Activated CD4-positive, alpha-beta T cell treated with anti-CD3 and anti-CD28 coated beads, Interleukin-2, amount 10 ng/mL, durations not matched to agents 7 days and 5 days (primary cell): ENCODE measurements around the gene PRICKLE3. TPM values are rescaled to one million over a fixed set of nuclear protein-coding genes. Genes with fewer than 3 reads are reported as not detected.

Source experiments
- CTCF ChIA-PET: fragments of 350-600 bp; sonication (Branson Sonifier 250); formaldehyde crosslinking; loops from one replicate; lab custom pipeline; 2021; ENCODE audit warnings: antibody characterized with exemption; lab: Charles Lee
- POLR2A ChIA-PET: fragments of 350-600 bp; sonication (Branson Sonifier 250); formaldehyde crosslinking; loops from one replicate; lab custom pipeline; 2021; ENCODE audit warnings: antibody characterized with exemption; lab: Charles Lee
- DNase-seq: peaks from one replicate; pipeline ENCODE4 v3.0.0-alpha.2; 2020
- H3K27ac Mint-ChIP-seq: one replicate; pipeline ENCODE4 v1.8.0; 2021; ENCODE audit warnings: mild to moderate bottlenecking, moderate library complexity, mixed read lengths
- H3K27me3 Mint-ChIP-seq: one replicate; pipeline ENCODE4 v1.8.0; 2021; ENCODE audit warnings: mixed read lengths
- H3K36me3 Mint-ChIP-seq: one replicate; pipeline ENCODE4 v1.8.0; 2021; ENCODE audit warnings: low read depth, mixed read lengths
- H3K4me1 Mint-ChIP-seq: one replicate; pipeline ENCODE4 v1.8.0; 2021; ENCODE audit warnings: mixed read lengths
- H3K4me3 Mint-ChIP-seq: one replicate; pipeline ENCODE4 v1.8.0; 2021; ENCODE audit warnings: mild to moderate bottlenecking, moderate library complexity, mixed read lengths
- H3K9me3 Mint-ChIP-seq: one replicate; pipeline ENCODE4 v1.8.0; 2021; ENCODE audit warnings: mixed read lengths
- total RNA-seq, 2 experiments: library from RNA; stranded (reverse); gene quantifications; one replicate each; pipeline ENCODE4 v1.2.3, GENCODE V29; 2021

The PRICKLE3 gene
- total RNA-seq, 2 experiments from 2014 or later = 13.7 to 17.6 TPM

DNA sequence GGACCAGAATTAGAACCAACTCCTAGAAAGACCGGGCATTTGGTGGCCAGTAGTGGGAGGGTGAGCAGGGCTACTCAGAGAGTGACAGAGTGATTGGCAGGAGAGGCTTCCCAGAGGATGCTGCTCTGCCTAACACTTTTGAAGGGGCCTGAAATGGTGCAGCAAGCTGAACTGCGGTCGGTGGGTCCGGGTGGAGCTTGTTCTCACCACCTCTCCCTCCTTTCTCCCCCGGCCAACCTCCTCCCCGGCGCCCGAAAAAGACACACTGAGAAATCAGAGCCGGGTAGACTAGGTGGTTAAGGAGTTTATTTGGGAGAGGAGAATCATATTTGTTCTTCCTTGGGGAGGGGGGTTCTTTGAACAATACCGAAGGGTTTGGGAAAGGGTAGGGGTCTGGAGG is 1.4 kb upstream of the PRICKLE3 start:
- H3K4me3 Mint-ChIP-seq = no peak overlapping the region
- no peaks in the 10 kb centered on the region for H3K27me3 Mint-ChIP-seq
- H3K36me3 Mint-ChIP-seq = peaks cover 3% of the 10 kb centered on the region
- POLR2A ChIA-PET = no interaction called here
- CTCF ChIA-PET = interaction anchor here (1.2 kb wide), 1 partner anchor 10 kb away, joined by 3 read pairs; no protein-coding TSS in a partner anchor
- no peak for DNase-seq
- H3K4me1 Mint-ChIP-seq = peaks cover 41% of the 10 kb centered on the region
- no peaks in the 10 kb centered on the region for H3K9me3 Mint-ChIP-seq
- no peak overlapping the region for H3K27ac Mint-ChIP-seq

DNA sequence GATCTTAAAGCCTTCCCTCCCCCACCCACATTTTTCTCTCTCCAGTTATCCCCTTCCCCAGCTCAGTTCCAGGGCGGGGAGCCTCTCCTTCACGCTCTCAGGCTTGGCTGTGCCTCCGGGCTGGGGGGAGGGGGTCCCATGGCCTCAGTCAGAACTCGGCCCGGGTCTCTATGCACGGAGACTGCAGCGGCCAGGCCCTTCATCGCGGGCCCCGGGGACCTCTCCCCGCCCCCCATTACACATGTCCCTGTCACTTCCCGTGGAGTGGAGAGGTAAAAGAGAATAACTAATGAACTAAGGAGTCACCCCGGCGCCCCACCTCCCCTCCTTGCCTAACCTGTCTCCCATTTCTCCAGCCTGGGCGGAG is 838 bp upstream of the PRICKLE3 start:
- CTCF ChIA-PET = no interaction called here
- POLR2A ChIA-PET = no interaction called here
- no peak for DNase-seq
- Mint-ChIP-seq H3K27me3 (no peaks in the 10 kb centered on the region), H3K4me1 (peaks cover 38% of the 10 kb centered on the region), H3K27ac (peak overlapping the region; percentile 64), H3K9me3 (no peaks in the 10 kb centered on the region), H3K36me3 (peaks cover 8% of the 10 kb centered on the region), H3K4me3 (peak overlapping the region; percentile 80)

DNA sequence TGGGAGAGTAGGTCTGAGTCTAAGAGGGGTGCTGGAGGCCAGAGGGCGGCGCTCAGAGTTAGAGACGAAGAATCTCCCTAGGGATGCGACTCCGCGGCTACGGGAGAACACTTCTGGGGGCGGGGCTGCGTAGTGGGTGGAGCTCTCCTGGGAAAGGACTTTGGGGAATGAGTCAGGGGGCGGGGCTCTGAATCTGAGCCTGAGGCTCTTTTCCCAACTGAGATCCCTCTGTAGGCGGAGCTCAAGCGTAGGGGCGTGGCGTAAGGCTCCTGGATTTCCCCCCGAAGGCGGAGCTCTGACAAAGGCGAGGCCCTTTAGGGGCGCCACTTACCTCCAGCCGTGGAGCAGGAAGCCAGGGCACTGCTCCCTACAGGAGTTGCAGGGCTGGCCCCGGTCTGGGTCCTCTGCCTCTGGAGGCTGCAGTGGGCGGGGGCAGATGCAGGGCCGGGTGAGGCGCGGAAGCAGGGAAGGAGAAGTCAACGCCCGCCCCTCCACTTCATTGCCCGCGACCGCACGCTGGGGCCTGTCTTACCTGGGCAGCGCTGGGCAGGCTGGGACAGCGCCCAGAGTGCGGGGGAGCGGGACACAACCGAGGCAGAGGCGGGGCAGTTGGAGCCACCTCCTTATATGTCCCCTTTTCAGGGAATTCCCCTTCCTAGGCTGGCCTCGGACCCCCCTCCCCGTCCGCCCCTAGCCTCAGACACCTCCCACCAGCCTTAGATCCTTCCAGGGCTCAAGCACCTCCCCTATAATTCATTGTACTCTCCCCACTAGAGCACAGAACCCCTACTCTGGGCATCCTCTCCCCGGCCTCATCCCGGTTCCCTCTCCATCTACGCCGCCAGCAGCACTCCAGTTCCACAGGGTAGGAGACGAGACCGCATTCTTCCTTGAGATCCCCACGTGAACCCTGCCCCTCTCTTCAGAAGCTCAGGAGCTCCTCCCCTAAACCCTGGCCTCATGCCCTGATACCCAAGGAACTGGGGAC is 1.6 kb downstream of the PRICKLE3 start:
- Mint-ChIP-seq H3K27ac (peak overlapping the region; percentile 84), H3K27me3 (no peaks in the 10 kb centered on the region)

DNA sequence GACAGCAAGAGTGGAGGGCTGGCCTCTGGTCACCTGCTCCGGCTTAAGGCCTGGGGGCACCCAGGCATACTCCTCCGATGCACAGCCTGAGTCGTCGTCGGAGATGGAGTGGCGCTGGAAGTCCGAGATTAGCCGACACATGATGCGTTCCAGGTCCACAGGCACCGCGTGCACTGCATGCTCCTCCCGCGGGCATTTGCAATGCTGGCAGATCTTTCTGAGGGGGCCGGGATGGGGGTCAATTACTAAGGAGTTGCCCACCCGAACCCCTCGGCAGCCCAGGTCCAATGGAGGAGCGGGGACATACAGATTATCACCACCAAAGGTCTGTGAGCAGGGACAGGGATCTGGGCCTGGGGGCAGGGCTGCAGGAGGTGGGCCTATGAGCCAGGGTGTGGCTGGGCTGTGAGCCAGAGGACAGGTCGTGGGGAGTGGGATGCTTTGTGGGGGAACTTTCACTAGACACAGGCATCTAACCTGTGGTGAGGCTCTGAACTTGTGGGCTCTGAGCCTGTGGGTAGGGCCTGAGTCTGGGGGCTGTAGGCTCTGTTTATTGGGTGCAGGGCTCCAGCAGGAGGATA is 2.4 kb downstream of the PRICKLE3 start:
- no peak for DNase-seq
- Mint-ChIP-seq H3K36me3 (peaks cover 19% of the 10 kb centered on the region), H3K9me3 (no peaks in the 10 kb centered on the region), H3K27ac (peak overlapping the region; percentile 46), H3K27me3 (no peaks in the 10 kb centered on the region), H3K4me1 (peaks cover 38% of the 10 kb centered on the region), H3K4me3 (no peak overlapping the region)
- ChIA-PET CTCF (interaction anchor here (0.7 kb wide), 1 partner anchor 9 kb away, joined by 3 read pairs; no protein-coding TSS in a partner anchor), POLR2A (no interaction called here)

More for the DNA sequence above, 1.6 kb downstream of the PRICKLE3 start:
- DNase-seq = peak; percentile 34
- CTCF ChIA-PET = interaction anchor here (0.7 kb wide), 1 partner anchor 8 kb away, joined by 3 read pairs; no protein-coding TSS in a partner anchor
- POLR2A ChIA-PET = no interaction called here
- H3K9me3 Mint-ChIP-seq = no peaks in the 10 kb centered on the region
- peaks cover 39% of the 10 kb centered on the region for H3K4me1 Mint-ChIP-seq
- peak overlapping the region; percentile 80 for H3K4me3 Mint-ChIP-seq
- H3K36me3 Mint-ChIP-seq = peaks cover 12% of the 10 kb centered on the region

GRCh38 chrX:49179358-49179757 is 6.8 kb downstream of the PRICKLE3 start:
- DNase-seq = no peak
- H3K27me3 Mint-ChIP-seq = no peaks in the 10 kb centered on the region
- no peak overlapping the region for H3K27ac Mint-ChIP-seq
- H3K4me3 Mint-ChIP-seq = no peak overlapping the region
- CTCF ChIA-PET = interaction anchor here (0.9 kb wide), 1 partner anchor 12 kb away, joined by 5 read pairs; no protein-coding TSS in a partner anchor
- peaks cover 40% of the 10 kb centered on the region for H3K4me1 Mint-ChIP-seq
- H3K9me3 Mint-ChIP-seq = no peaks in the 10 kb centered on the region
- POLR2A ChIA-PET = interaction anchor here (0.7 kb wide), 1 partner anchor 24 kb away, joined by 3 read pairs; no protein-coding TSS in a partner anchor
- peaks cover 41% of the 10 kb centered on the region for H3K36me3 Mint-ChIP-seq

GRCh38 chrX:49178537-49178936 is 7.6 kb downstream of the PRICKLE3 start:
- ChIA-PET POLR2A (no interaction called here), CTCF (interaction anchor here (1.5 kb wide), 1 partner anchor 12 kb away, joined by 4 read pairs; no protein-coding TSS in a partner anchor)
- H3K4me3 Mint-ChIP-seq = no peak overlapping the region
- H3K9me3 Mint-ChIP-seq = no peaks in the 10 kb centered on the region
- peaks cover 41% of the 10 kb centered on the region for H3K4me1 Mint-ChIP-seq
- DNase-seq = no peak
- H3K36me3 Mint-ChIP-seq = peaks cover 43% of the 10 kb centered on the region
- no peak overlapping the region for H3K27ac Mint-ChIP-seq
- no peaks in the 10 kb centered on the region for H3K27me3 Mint-ChIP-seq

- DNase-seq = no peak
Observed at GRCh38 chrX:49177873-49178480, 8.2 kb downstream of the PRICKLE3 start.

DNA sequence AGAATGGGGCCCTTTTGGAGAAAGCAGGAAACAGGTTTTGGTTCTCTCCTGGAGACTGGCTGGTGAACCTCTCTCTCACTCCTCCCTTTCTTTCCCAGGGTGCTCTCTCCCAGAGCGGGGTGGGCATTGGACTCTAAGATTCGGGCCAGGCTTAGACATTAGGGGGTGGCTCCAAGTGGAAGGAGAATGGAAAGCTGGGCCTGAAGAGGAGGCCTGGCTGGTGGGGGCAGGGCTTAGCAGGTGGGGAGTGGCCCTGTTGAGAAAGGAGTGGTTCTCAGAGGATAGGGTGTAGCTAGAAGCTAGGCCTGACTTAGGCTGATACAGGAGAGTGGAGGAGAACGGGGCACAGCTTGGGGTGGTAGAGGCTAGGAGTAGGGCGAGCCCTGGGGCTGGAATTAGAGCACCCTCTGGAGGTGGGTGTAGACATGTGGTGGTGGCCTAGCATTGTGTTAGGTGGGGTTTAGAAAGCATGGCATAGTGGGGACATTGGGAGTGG is 8.8 kb downstream of the PRICKLE3 start:
- no peak for DNase-seq
- no peaks in the 10 kb centered on the region for H3K27me3 Mint-ChIP-seq
- no peak overlapping the region for H3K4me3 Mint-ChIP-seq
- ChIA-PET CTCF (interaction anchor here (1.1 to 1.5 kb wide), 2 partner anchors 11 kb away, joined by 3 to 4 read pairs; no protein-coding TSS in a partner anchor), POLR2A (no interaction called here)
- peaks cover 51% of the 10 kb centered on the region for H3K4me1 Mint-ChIP-seq
- H3K27ac Mint-ChIP-seq = no peak overlapping the region
- H3K9me3 Mint-ChIP-seq = no peaks in the 10 kb centered on the region
- H3K36me3 Mint-ChIP-seq = peaks cover 49% of the 10 kb centered on the region

More at GRCh38 chrX:49177873-49178480, 8.2 kb downstream of the PRICKLE3 start:
- H3K27ac Mint-ChIP-seq = no peak overlapping the region
- CTCF ChIA-PET = interaction anchor here (1.1 to 1.5 kb wide), 2 partner anchors 10 to 11 kb away, joined by 3 to 4 read pairs; no protein-coding TSS in a partner anchor
- POLR2A ChIA-PET = no interaction called here
- H3K36me3 Mint-ChIP-seq = peaks cover 48% of the 10 kb centered on the region
- peaks cover 46% of the 10 kb centered on the region for H3K4me1 Mint-ChIP-seq
- H3K4me3 Mint-ChIP-seq = no peak overlapping the region
- no peaks in the 10 kb centered on the region for H3K27me3 Mint-ChIP-seq
- no peaks in the 10 kb centered on the region for H3K9me3 Mint-ChIP-seq

DNA sequence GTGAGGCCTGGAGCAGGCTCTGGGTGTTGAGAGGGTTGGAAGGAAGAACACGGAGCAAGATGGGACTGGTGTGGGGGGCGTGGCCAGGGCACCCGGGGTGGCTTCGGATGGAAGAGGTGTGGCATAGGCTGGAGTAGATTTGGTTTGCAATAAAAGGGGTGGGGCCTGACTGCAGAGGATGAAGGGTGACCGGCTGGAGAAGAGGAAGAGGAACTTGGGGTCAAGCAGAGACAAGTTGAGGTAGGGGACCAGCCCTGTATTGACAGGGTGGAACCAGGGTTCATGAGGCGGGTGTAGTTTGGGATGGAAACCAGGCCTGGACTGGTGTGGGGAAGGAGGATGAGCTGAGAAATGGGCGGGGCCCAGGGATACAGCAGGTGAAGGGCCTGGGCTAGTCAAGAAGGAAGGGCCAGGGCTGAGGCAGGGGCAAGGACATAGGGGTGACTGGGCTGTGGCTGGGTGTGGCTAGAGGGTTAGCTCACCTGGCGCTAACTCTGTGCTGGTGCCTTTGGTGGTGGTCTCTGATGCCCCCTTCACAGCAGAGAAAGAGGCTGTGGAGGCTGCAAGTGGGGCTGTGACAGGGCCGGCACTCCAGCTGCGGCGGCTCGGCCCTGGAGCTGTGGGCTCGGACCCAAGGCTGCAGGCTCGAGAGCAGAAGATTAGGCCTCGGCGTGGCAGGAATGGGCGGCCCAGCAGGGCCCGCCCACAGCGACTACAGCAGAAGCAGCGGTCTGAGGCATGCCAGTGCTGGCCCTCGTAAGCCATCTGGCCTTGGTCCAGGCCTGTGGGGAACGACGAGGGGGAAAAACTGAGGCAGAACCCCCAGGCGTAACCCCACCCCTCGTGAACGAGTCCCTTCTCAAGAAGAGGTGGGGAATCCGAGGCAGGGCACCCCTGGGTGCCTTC is 9.5 kb downstream of the PRICKLE3 start:
- Mint-ChIP-seq H3K27me3 (no peaks in the 10 kb centered on the region), H3K36me3 (peaks cover 46% of the 10 kb centered on the region), H3K27ac (no peak overlapping the region), H3K9me3 (no peaks in the 10 kb centered on the region), H3K4me3 (no peak overlapping the region), H3K4me1 (peaks cover 51% of the 10 kb centered on the region)
- no peak for DNase-seq
- POLR2A ChIA-PET = no interaction called here
- CTCF ChIA-PET = interaction anchor here (1.0 to 1.1 kb wide), 2 partner anchors 12 to 21 kb away, joined by 3 read pairs; no protein-coding TSS in a partner anchor

DNA sequence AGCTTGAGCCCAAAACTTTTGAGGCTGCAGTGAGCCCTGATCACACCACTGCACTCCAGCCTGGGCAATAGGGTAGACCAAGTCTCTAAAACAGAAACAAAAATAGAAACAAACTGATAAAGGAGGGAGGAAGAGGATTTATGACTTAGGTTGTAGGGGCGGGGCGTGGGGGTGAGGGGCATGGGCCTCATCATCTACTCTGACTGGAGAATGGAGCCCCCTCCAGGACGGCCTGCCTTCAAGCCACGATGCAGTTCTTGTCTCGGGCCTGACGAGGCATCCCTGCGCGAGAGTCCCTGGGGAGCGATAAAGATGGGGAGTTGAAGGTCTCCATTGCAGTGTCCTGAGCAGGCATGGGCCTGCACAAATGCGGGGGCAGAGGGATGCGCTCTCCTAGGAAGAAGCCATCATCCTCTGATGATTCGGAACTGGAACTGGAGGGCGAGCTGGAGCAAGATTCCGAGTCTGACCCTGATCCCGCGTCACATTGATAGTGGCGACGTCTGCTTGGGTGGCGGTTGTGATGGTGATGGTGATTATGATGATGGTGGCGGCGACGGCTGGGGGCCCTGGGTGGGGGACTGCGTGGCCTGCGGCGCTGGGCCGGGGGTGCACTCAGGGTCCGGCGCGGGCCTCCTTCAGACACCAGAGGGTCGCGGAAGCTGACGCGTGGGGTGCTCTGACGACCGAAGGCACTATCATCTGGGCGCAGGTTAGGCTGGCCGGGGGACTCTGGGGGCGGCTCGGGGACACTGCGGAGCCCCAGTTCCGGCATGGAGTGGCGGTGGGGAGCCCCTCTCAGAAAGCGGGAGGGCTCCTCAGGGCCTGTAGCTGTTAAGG is 10.5 kb downstream of the PRICKLE3 start:
- no peak for DNase-seq
- Mint-ChIP-seq H3K27me3 (no peaks in the 10 kb centered on the region), H3K9me3 (no peaks in the 10 kb centered on the region), H3K27ac (no peak overlapping the region), H3K4me3 (no peak overlapping the region), H3K4me1 (peaks cover 52% of the 10 kb centered on the region), H3K36me3 (peaks cover 46% of the 10 kb centered on the region)
- CTCF ChIA-PET = interaction anchor here (0.6 to 1.0 kb wide), 3 partner anchors 9 to 512 kb away, joined by 3 to 4 read pairs (median 3); no protein-coding TSS in a partner anchor
- POLR2A ChIA-PET = no interaction called here

GRCh38 chrX:49174723-49175122 is 11.4 kb downstream of the PRICKLE3 start:
- Mint-ChIP-seq H3K27me3 (no peaks in the 10 kb centered on the region), H3K4me3 (no peak overlapping the region), H3K36me3 (peaks cover 41% of the 10 kb centered on the region), H3K27ac (no peak overlapping the region), H3K4me1 (peaks cover 47% of the 10 kb centered on the region), H3K9me3 (no peaks in the 10 kb centered on the region)
- POLR2A ChIA-PET = no interaction called here
- CTCF ChIA-PET = interaction anchor here (0.8 to 1.0 kb wide), 2 partner anchors 8 to 18 kb away, joined by 3 read pairs; no protein-coding TSS in a partner anchor
- DNase-seq = no peak
